T-helper 2 cell (primary cell): ENCODE measurements around the gene NBEAL2.
A peak's percentile ranks its signal among the peaks of the same experiment; 100 is the strongest.
"Not testable (repeated sequence)": the region's sequence is repeated elsewhere in the genome, so short reads cannot be mapped to it uniquely, and the experiment has no call there.

Experiments
- DNase-seq, 5 experiments: peaks; one replicate each; pipeline versions ENCODE4 v3.0.0 to v3.0.0-alpha.2; 2012 to 2022

Gene NBEAL2

DNA sequence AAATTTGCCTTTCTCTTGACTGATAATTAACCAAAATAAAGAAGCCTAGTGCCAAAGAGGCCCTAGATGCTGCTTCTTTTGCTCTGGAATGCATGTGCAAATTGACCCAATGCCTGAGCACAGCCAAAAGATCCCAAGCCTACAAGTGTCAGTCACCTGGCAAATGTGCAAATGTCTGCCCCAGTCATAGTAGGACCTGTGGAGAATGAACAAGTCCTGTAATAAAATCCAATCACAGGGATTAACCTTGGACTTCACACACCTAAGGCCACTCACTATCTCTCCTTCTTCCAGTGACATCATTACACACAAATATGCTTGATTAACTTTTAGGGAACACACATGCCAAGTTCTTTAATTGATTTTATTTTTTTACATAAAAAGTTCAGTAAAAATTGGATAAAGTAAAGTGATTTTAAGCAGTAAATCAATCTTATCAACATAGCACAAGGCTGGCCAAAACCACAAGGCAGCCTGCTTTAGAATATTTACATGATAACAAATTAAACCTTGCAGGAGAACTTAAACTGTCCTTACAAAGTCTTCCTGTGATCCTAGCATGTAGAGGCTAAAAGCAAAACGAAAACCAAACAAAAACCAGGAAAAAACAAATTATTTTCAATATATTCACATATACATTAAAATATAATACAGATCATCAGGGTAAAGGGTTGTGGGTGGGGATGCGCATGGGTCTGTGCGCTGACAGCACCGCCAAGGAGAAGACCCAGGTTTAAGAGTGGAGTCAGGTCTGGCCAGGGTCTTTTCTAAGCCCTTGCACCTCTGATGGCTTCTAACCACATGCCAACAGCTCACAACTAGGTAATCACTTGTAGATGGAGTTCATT is 36.8 kb downstream of the NBEAL2 start:
- no peak for DNase-seq

DNA sequence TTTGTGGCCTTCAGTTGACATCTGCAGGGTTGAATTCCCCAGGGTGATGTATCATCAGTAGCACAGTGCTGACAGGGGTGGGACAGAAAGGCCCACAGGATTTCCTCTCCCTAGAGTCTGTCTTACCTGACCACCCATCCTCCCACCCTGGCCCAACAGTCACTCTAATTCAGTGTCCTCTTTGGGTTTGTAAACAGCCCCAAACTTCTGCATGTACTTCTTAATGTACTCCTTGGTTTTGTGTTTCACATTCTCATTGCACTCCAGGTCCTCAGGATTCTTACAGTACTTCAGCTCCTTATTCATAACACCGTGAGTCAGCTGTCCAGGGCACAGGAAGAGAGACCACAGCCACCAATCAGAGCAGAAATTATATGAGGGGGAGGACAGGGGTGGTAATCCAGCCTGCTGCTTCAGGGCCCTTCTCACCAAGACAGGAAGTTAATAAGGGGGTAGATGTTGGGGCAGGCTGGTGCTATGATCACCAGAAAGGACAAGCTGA is 37.5 kb downstream of the NBEAL2 start:
- DNase-seq: peak in 2 of 5 experiments; percentile 31 to 69

GRCh38 chr3:47017504-47018268 is 38.2 kb downstream of the NBEAL2 start:
- no peak for DNase-seq

DNA sequence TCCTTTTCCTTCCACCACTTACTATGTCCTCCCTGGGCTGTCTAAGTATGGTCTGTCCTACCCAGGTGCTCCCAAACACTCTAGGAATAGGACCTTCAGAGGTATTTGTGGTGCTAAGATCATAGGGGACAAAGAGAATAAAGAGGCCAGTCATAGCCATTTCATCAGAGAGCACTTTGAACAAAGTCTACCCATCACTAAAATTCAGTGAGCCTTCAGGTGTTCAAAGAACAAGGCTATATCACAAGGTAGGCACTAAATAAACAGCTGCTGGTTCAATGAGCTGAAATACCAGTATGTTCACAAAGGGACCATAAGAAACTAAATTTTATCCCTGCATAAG is 38.8 kb downstream of the NBEAL2 start:
- DNase-seq: no peak

DNA sequence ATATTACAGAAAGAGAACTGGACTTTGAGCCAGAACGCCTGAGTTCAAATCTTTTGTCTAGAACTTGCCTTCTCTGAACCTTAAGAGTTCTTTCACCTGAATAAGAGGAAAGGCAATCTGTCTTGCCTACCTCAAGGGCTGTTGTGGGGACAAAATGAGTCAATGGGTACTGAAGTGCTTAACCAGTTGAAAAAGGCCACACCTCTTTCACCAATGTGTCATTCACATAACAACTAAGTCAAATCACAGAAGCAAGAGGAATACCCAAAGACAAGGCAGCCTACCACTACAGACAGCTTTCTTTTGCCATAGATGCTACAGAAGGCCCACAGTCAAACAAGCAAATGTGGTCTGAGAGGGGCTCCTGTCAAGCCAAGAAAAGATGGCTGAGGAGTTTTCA is 39.7 kb downstream of the NBEAL2 start:
- peak in 1 of 5 experiments; percentile 91 for DNase-seq

DNA sequence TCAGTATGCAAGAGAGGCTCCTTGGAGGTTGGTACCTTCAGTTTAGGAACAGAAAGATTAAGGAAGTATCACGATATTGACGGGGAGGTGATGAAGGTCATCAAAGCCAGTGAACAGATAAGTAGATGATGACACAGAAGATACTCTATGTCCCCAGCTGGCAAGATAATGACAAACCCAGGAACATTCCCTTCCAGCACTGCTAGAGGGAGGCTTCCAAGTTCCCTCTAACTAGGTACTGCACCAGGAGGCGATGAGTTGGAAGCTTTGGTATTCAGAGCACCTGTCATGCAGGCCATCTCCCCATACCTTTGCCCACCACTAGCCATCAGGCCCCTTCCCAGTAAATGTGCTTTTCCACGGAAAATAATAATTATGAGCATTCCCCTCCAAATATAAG is 40.8 kb downstream of the NBEAL2 start:
- no peak for DNase-seq

- no peak for DNase-seq
These were observed 43.2 kb downstream of the NBEAL2 start for GRCh38 chr3:47022641-47023071.

- DNase-seq: no peak
These were observed 45.5 kb downstream of the NBEAL2 start for GRCh38 chr3:47024932-47025331.

DNA sequence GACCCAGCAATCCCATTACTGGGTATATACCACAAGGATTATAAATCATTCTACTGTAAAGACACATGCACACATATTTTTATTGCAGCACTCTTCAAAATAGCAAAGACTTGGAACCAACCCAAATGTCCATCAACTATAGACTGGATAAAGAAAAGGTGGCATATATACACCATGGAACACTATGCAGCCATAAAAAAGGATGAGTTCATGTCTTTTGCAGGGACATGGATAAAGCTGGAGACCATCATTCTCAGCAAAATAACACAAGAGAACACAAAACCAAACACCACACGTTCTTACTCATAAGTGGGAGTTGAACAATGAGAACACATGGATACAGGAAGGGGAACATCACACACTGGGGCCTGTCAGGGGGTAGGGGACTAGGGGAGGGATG is 47.0 kb downstream of the NBEAL2 start:
- DNase-seq: not testable (repeated sequence)

DNA sequence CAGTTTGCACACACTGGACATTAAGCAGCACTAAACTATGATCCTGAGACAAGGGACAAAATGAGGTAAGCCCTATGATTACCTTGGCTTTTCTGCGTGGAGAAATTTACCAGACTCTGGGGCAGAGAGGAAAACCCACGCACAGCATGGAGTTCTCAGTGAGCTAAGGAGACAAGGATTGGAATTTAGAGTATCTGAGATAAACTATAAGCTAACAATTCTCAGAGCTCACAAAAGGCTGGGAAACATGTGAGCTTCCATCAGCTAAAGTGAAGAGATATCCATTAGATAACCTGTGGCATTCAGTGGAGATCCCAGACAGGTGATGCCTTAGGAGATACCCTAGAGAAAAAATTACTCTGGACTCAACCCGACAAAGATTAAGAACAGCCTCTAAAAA is 48.7 kb downstream of the NBEAL2 start:
- DNase-seq: no peak

DNA sequence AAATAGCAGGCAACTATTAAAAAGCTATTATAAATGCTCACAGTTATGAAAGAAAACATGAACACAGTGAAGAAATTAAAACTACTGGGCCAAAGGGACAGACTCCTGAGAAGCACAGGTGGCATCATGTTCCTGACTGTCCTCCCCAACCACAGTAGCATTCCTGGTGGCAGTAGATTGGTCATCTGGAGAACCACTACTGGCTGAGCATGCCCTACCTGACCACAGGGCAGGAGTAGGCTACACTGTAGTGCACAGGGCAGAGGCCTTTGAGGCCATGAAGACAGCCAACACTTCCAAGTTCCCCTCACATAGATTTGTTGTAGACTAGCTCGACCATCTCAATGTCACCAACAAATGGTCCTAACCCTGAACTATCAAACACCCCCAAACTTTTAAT is 49.2 kb downstream of the NBEAL2 start:
- no peak for DNase-seq

GRCh38 chr3:47031041-47031440 is 51.6 kb downstream of the NBEAL2 start:
- DNase-seq: not testable (repeated sequence)

DNA sequence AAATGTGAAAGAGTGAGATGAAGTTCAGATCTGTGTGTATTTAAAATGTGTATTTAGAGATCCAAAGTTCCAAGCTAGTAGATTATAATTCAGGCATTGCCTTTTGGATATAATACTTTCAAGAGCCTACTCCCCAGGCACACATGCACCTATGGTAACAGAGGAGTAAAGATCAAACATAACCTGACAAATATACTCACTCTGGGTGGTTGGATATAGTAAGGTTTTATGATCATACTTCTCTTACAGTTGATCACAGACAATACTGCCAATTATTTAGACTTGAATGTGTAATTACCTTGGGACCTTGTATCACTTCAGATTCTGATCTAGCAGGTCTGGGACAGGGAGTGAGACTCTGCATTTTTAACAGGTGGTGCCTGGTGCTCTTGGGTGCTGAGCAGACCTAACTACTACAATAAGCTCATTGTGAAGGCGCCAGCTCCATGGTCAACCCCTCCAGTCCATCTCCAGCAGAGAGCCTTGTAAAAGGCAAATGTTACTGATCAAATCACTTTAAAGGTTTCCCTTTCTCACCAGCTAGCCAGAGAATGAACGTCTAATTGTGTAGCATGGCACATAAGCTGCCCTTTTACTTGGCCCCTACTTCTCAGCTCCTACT is 55.5 kb downstream of the NBEAL2 start:
- no peak for DNase-seq

DNA sequence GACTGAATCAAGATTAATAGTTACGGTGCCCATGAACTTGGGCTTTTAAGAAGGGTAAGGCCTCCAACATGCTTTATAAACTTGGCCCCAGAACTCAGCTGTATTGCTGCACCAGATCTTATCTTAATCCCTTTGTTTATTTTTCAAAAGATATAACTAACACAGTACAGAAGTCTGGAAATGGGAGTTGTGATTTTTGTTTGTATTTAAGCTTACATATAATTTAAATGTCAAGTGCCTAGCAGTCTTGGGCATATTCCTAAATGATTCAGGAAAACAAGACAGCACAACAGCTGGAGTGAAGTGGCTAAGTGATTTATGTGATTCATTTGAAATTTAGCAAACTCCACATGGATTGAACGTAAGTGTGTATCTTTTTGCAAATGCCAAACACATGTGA is 56.2 kb downstream of the NBEAL2 start:
- DNase-seq: no peak

DNA sequence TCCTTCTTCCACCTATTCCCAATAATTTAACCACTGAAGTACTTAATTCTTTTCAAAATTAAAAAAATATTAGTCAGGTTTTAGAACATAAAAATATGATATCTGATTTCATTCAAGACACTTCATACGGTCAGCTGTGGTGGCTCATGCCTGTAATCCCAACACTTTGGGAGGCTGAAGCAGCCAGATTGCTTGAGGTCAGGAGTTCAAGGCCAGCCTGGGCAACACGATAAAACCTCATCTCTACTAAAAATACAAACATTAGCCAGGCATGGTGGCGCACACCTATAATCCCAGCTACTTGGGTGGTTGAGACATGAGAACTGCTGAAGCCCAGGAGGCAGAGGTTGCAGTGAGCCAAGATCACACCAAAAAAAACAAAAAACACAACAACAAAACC is 56.7 kb downstream of the NBEAL2 start:
- DNase-seq: no peak

- not testable (repeated sequence) for DNase-seq
These were observed 57.8 kb downstream of the NBEAL2 start for GRCh38 chr3:47037302-47037701.

GRCh38 chr3:47041114-47041513 is 61.6 kb downstream of the NBEAL2 start:
- DNase-seq: no peak

DNA sequence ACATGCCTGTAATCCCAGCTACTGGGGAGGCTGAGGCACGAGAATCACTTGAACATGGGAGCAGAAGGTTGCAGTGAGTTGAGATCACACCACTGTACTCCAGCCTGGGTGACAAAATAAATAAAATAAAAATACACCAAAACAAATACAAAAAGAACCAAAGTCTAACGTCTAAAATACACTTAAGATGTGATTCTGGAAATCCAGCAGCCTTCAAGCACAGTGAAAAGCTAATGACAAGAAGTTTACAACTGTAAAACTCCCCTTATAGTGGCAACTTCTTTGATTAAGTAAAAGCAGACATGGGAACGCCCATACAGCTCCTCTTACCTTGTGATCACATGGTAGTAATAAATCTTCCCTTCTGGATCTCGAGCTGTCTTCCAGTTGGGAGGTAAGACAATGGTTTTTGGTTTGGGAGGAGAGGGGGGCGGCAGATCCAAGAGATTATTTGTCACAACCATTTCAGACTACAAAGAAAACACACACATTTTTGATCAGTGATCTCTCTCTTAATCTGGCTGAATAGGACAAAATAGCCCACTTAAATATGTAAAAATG is 62.8 kb downstream of the NBEAL2 start:
- DNase-seq: no peak

DNA sequence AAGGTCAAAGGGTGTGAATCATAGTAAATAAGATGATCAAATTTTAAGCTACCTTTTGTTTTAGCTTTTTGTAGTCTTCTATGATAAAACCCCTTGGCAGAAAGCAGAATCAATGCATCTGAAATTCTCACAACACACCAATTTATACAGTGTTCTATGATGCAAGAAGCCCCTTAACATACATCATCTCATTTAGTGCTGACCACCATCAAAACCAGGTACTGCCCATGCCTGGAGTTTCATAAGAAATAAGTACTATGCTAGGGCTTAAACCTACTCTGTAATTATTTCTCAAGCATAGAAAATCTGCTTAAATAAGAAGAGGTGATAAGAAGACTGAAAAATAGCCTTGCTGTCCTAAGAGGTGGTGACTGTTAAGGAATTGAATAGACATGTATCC is 67.6 kb downstream of the NBEAL2 start:
- DNase-seq: no peak

GRCh38 chr3:47047673-47048072 is 68.2 kb downstream of the NBEAL2 start:
- DNase-seq: no peak

DNA sequence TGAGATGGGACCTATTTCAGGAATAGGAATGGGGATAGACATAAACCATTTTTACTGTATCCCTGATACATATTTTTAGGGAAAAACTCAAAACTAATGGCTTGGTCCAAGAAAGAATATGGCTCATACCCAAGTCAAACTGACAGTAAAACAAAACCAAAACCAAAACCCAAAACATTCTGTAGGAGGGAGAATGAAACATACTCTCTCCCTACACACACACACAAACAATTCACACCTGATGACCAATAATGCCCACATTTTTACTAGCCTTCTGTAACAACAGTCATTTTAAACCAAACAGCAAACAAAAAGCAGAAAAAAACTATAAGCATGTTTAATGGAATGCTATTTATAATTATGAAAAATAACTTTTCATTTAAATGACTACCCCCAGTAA is 74.9 kb downstream of the NBEAL2 start:
- no peak for DNase-seq

DNA sequence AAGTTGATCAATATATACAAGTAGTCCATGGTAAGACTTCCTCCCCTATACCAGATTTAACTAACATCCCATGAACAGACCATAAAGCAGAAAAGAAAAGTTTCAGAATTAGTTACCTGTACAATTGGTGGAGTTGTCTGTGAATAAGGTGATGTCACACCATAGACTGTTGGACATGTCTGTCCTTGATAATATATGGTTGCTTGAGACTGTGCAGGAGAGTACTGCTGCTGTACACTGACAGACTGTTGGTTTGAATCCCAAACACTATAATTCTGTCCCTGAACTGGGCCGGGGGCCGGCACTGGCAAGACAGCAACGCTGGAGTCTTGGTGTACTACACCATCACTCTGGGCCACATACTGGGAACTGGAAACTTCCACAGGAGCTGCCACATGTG is 77.2 kb downstream of the NBEAL2 start:
- no peak for DNase-seq

- peak in 4 of 5 experiments; percentile 32 to 91 (median 64) for DNase-seq
These were observed 77.8 kb downstream of the NBEAL2 start for GRCh38 chr3:47057212-47057671.
